B cell (primary cell): ENCODE measurements around the gene CHRM2.

Experiments
- EZH2 ChIP-seq: IDR thresholded peaks from 2 replicates; pipeline ENCODE4 v1.6.1; 2012; ENCODE audit warnings: borderline replicate concordance, low read depth, mild to moderate bottlenecking, moderate library complexity, low read length; ENCODE audit not compliant: insufficient read depth, poor library complexity, severe bottlenecking
- TF ChIP-seq, protein P1 (sequence below): fragments of 200-600 bp; IDR thresholded peaks from one replicate; pipeline ENCODE4 v1.8.0; 2022; ENCODE audit warnings: antibody characterized with exemption, mild to moderate bottlenecking

DNA sequence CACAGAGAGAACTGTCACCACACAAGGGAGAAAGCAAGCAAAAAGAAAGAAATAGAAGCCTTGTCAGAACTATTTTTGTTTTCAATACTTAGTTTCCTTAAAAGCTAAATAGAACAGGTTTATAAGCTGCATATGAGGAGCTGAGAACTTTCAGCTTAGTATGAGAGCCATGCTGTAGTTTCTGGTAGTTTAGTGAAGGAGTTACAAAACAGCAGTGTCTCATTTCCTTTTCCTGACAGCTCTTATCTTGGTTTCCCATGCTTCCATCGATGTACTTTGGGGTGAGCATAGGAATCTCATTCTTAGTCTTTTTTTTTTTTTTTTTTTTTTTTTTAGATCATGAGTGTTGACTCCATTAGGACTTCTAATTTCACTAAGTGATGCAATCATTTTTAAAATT is 8.6 kb upstream of the CHRM2 start:
- TF ChIP-seq, protein P1, sequence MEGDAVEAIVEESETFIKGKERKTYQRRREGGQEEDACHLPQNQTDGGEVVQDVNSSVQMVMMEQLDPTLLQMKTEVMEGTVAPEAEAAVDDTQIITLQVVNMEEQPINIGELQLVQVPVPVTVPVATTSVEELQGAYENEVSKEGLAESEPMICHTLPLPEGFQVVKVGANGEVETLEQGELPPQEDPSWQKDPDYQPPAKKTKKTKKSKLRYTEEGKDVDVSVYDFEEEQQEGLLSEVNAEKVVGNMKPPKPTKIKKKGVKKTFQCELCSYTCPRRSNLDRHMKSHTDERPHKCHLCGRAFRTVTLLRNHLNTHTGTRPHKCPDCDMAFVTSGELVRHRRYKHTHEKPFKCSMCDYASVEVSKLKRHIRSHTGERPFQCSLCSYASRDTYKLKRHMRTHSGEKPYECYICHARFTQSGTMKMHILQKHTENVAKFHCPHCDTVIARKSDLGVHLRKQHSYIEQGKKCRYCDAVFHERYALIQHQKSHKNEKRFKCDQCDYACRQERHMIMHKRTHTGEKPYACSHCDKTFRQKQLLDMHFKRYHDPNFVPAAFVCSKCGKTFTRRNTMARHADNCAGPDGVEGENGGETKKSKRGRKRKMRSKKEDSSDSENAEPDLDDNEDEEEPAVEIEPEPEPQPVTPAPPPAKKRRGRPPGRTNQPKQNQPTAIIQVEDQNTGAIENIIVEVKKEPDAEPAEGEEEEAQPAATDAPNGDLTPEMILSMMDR: no peak
- TF ChIP-seq EZH2: no peak
